ENCODE data around the gene SSBP4. TPM values are rescaled to one million over a fixed set of nuclear protein-coding genes. Genes with fewer than 3 reads are reported as not detected.
A peak's percentile ranks its signal among the peaks of the same experiment; 100 is the strongest.

Gene SSBP4
- total RNA-seq = 57.7 and 61.8 TPM in 2 replicates
- long read RNA-seq, partial matches to known transcripts = 1 of 2 reads
- long read RNA-seq, other reads (novel, unspliced or antisense) = 1 of 2 reads

DNA sequence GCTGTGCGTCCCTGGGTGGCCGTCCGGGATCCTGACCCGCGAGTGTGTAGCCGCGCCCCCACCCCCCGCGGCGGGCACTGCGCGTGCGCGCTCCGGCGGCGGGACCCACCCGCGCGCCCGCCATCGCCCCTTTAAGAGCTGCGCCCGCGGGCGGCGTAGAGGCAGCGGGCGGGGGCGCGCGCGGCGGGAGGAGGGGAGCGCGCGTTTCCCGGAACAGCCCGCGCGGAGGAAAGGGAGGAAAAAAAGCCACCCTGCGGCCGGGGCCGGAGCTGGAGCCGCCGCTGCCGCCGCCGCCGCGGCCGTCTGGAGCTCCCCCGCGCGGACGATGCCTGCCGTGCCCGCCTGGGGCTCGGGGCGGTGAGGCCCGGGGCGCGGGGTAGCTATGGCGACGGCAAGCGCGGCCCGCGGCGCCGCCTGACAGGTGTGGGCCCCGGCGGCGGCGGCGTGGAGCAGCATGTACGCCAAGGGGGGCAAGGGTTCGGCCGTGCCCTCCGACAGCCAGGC, at the start of gene SSBP4:
TSS of gene SSBP4 (plus strand) at position 204 of the 504 bp plus-strand sequence. CDS start at position 455, 251 bp downstream.
- Mint-ChIP-seq H3K9me3 (ENCODE audit: low read depth) (no peaks in the 10 kb centered on the region), H3K27ac (peak within 1 kb of the TSS; percentile 89), H3K36me3 (ENCODE audit: insufficient read depth) (no peaks in the 10 kb centered on the region), H3K27me3 (peaks cover 52% of the 10 kb centered on the region), H3K4me3 (ENCODE audit: low read depth) (peak within 1 kb of the TSS; percentile 69), H3K4me1 (ENCODE audit: low read depth) (peaks cover 16% of the 10 kb centered on the region)
- TF ChIP-seq, protein P1, sequence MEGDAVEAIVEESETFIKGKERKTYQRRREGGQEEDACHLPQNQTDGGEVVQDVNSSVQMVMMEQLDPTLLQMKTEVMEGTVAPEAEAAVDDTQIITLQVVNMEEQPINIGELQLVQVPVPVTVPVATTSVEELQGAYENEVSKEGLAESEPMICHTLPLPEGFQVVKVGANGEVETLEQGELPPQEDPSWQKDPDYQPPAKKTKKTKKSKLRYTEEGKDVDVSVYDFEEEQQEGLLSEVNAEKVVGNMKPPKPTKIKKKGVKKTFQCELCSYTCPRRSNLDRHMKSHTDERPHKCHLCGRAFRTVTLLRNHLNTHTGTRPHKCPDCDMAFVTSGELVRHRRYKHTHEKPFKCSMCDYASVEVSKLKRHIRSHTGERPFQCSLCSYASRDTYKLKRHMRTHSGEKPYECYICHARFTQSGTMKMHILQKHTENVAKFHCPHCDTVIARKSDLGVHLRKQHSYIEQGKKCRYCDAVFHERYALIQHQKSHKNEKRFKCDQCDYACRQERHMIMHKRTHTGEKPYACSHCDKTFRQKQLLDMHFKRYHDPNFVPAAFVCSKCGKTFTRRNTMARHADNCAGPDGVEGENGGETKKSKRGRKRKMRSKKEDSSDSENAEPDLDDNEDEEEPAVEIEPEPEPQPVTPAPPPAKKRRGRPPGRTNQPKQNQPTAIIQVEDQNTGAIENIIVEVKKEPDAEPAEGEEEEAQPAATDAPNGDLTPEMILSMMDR (IDR thresholded peaks at IDR 0.05; ENCODE audit: unreplicated experiment) = peak; percentile 63
- DNase-seq (ENCODE audit: low spot score, unreplicated experiment) = peak; percentile 73

DNA sequence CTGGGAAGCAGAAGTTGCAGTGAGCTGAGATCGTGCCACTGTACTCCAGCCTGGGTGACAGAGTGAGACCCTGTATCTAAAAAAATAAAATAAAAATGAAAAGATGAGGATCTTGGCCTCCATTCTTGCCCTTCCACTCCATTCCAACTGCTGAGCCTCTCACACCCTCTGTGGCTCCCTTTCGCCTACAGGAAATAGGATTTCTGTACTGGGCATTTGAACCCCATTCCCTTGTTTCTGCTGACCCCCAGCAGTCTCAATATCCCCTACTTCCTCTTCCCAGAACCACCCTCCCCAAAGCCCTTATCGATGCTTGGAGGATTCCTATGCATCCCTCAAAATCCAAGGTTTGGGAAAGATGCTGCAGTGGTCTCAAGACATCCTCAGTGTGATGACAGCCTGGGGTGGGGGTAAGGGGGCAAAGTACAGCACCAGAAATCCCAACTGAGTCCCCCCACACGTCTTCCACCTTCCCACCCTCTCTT, 45.7 kb upstream of the SSBP4 start:
- peak overlapping the region; percentile 93 for H3K27ac Mint-ChIP-seq
- H3K4me1 Mint-ChIP-seq (ENCODE audit: low read depth) = peaks cover 18% of the 10 kb centered on the region
- H3K4me3 Mint-ChIP-seq (ENCODE audit: low read depth) = no peak overlapping the region
- H3K9me3 Mint-ChIP-seq (ENCODE audit: low read depth) = no peaks in the 10 kb centered on the region
- DNase-seq (ENCODE audit: low spot score, unreplicated experiment) = no peak
- TF ChIP-seq, protein P1 (IDR thresholded peaks at IDR 0.05; ENCODE audit: unreplicated experiment) = no peak
- no peaks in the 10 kb centered on the region for H3K27me3 Mint-ChIP-seq
- peaks cover 2% of the 10 kb centered on the region for H3K36me3 Mint-ChIP-seq (ENCODE audit: insufficient read depth)

DNA sequence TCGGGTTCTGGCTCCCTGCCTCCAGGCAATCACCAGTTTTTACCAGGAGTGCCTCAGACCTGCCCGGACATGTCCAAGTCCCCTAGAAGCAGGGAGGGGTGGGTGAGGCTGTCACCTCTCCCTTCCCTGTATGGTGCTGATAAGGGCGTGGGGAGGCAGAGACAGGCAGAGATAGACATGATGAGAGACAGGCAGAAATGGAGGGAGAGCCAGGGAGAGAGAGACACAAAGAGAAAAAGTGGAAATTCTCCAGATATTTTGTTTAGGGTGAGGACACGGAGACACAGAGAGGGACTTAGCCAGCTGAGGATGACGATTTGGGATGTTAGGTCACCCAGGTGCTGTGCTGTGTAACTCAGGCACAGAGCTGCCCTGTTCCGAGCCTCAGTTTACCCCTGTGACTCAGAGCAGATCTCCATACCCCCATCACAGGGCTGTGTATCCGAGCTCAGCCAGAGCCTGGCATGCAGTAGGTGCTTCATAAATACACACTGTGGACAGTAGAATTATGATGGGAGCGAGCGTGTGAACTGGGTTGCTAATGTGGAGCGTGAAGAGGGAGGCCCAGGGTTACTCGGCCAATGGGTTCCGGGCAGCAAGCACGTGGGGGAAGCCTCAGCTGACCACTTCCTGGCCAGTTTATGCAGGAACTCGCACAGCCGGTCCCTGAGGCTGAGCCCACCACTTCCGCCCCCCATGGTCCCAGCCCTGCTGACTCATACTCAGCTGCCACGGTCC, 45.1 kb upstream of the SSBP4 start:
- TF ChIP-seq, protein P1 (IDR thresholded peaks at IDR 0.05; ENCODE audit: unreplicated experiment) = no peak
- Mint-ChIP-seq H3K4me1 (ENCODE audit: low read depth) (peaks cover 18% of the 10 kb centered on the region), H3K9me3 (ENCODE audit: low read depth) (no peaks in the 10 kb centered on the region), H3K27me3 (no peaks in the 10 kb centered on the region), H3K27ac (peak overlapping the region; percentile 93), H3K36me3 (ENCODE audit: insufficient read depth) (peaks cover 2% of the 10 kb centered on the region), H3K4me3 (ENCODE audit: low read depth) (no peak overlapping the region)
- DNase-seq (ENCODE audit: low spot score, unreplicated experiment) = peak; percentile 58

DNA sequence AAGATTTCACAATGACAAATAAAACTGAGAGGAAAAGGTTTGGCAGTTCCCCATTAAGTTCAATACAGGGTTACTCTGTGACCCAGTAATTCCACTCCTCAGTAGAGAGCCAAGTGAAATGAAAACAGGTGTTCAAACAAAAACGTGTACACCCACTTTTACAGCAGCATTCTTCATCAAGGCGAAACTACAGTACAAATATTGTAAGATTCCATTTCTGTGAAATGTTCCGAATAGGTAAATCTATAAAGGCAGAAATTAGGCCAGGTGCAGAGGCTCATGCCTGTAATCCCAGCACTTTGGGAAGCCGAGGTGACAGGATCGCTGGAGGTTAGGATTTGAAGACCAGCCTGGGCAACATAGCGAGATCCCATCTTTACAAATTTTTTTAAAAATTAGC, 42.2 kb upstream of the SSBP4 start:
- Mint-ChIP-seq H3K27ac (peak overlapping the region; percentile 96), H3K4me1 (ENCODE audit: low read depth) (peaks cover 28% of the 10 kb centered on the region), H3K9me3 (ENCODE audit: low read depth) (no peaks in the 10 kb centered on the region), H3K4me3 (ENCODE audit: low read depth) (peak overlapping the region; percentile 21), H3K27me3 (no peaks in the 10 kb centered on the region), H3K36me3 (ENCODE audit: insufficient read depth) (peaks cover 2% of the 10 kb centered on the region)
- no peak for DNase-seq (ENCODE audit: low spot score, unreplicated experiment)
- TF ChIP-seq, protein P1 (IDR thresholded peaks at IDR 0.05; ENCODE audit: unreplicated experiment) = no peak

DNA sequence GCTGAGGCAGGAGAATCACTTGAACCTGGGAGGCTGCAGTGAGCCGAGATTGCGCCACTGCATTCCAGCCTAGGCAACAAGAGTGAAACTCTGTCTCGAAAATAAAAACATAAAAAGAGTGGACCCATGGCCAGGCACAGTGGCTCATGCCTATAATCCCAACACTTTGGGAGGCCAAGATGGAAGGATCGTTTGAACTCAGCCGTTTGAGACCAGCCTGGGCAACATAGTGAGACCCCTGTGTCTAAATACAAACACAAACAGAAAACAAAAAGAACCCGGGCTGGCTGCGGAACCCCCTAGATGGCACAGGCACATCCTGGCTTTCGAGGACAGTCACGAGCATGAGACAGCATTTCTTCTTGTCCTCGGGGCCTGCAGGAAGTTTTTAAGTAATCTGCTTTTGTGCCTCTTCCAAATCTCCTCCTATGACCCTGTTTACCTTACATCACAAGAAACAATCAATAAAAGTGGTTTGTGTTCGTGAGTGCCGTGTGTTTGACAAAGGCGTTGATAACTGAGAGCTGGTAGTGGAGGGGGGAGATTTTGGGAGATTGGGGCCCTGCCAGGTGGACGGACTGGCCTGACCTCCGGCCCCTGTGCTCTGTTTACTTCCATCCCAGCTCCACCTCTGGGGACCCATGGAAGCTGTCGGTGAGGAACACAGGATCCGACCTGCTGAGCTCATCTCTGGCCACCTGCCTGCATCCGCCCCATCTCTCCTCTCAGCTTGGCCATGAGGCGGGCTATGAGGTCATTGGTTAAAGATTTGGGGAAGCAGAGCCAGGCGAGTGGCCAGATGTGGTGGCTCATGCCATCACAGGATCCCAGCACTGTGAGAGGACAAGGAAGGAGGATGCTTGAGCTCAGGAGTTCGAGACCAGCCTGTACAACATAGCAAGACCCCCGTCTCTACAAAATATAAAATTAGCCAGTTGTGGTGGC, 39.1 kb upstream of the SSBP4 start:
- TF ChIP-seq, protein P1 (IDR thresholded peaks at IDR 0.05; ENCODE audit: unreplicated experiment) = no peak
- Mint-ChIP-seq H3K4me3 (ENCODE audit: low read depth) (no peak overlapping the region), H3K27ac (peak overlapping the region; percentile 93), H3K27me3 (no peaks in the 10 kb centered on the region), H3K36me3 (ENCODE audit: insufficient read depth) (peaks cover 2% of the 10 kb centered on the region), H3K9me3 (ENCODE audit: low read depth) (no peaks in the 10 kb centered on the region), H3K4me1 (ENCODE audit: low read depth) (peaks cover 26% of the 10 kb centered on the region)
- DNase-seq (ENCODE audit: low spot score, unreplicated experiment) = peak; percentile 23
